AG09309 (cell line): Measurements from ENCODE around the gene TBC1D22A.

ENCODE experiments used
- DNase-seq: peaks from one replicate; pipeline ENCODE4 v3.0.0-alpha.2; 2010; ENCODE audit warnings: low read depth
- H3K4me3 ChIP-seq: 2 replicates; pipeline ENCODE4 v1.5.1; 2011; ENCODE audit warnings: mild to moderate bottlenecking, low read depth, low read length, moderate library complexity; ENCODE audit not compliant: control insufficient read depth
- TF ChIP-seq, protein P1 (sequence below): IDR thresholded peaks from 2 replicates; pipeline ENCODE4 v1.5.1; 2011; ENCODE audit warnings: mild to moderate bottlenecking, low read depth, low read length, inconsistent platforms; ENCODE audit not compliant: insufficient read depth, control insufficient read depth; ENCODE audit errors: missing control alignments

The TBC1D22A gene

GRCh38 chr22:46783721-46784120, 21.3 kb downstream of the TBC1D22A start:
- no peak for DNase-seq
- TF ChIP-seq, protein P1, sequence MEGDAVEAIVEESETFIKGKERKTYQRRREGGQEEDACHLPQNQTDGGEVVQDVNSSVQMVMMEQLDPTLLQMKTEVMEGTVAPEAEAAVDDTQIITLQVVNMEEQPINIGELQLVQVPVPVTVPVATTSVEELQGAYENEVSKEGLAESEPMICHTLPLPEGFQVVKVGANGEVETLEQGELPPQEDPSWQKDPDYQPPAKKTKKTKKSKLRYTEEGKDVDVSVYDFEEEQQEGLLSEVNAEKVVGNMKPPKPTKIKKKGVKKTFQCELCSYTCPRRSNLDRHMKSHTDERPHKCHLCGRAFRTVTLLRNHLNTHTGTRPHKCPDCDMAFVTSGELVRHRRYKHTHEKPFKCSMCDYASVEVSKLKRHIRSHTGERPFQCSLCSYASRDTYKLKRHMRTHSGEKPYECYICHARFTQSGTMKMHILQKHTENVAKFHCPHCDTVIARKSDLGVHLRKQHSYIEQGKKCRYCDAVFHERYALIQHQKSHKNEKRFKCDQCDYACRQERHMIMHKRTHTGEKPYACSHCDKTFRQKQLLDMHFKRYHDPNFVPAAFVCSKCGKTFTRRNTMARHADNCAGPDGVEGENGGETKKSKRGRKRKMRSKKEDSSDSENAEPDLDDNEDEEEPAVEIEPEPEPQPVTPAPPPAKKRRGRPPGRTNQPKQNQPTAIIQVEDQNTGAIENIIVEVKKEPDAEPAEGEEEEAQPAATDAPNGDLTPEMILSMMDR = no peak

GRCh38 chr22:46788441-46789172, 26.2 kb downstream of the TBC1D22A start:
- TF ChIP-seq, protein P1 = no peak
- no peak for DNase-seq

More at GRCh38 chr22:46783721-46784120, 21.3 kb downstream of the TBC1D22A start:
- H3K4me3 ChIP-seq = no peak overlapping the region

DNA sequence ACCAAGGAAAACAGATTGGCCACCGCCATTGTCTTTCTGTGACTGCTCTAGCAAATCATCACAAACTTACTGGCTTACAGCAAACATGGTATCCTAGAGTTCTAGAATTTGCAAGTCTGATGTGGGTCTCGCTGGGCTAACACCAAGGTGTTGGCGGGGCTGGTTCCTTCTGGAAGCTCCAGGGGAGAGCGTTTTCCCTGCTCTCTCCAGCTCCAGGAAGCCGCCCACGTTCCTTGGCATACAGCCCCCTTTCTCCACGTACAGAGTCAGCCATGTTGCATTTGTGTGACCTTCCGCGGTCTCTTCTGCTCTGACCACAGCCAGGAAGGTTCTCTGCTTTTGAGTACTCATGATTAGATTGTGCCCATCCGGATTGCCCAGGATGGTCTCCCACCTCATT, 27.5 kb downstream of the TBC1D22A start:
- no peak for DNase-seq
- TF ChIP-seq, protein P1 = no peak
- H3K4me3 ChIP-seq = no peak overlapping the region

More at GRCh38 chr22:46788441-46789172, 26.2 kb downstream of the TBC1D22A start:
- no peak overlapping the region for H3K4me3 ChIP-seq

GRCh38 chr22:46791201-46791731, 28.8 kb downstream of the TBC1D22A start:
- DNase-seq = no peak
- TF ChIP-seq, protein P1 = no peak
- H3K4me3 ChIP-seq = no peak overlapping the region

GRCh38 chr22:46792061-46792796, 29.8 kb downstream of the TBC1D22A start:
- TF ChIP-seq, protein P1 = no peak
- no peak for DNase-seq
- H3K4me3 ChIP-seq = no peak overlapping the region

DNA sequence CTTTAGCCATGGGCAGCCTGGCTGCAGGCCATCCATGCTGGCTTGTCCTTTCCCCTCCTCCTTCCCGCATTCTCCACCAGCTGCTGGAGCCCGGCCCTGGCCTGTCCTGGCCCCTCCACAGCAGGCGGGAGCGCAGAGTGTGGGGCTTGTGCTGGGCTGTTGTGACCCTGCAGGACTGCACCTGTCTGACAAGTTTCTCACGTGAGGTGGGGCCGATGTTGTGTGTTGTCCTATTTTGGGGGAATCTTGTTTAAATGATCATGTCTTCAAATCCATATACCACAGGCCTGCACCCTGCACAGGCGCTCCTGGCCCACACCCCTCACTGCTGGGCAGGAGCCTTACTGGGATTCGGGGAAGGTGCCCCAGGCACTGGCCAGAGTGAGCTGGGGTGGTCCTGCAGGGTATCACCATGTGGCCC, 30.4 kb downstream of the TBC1D22A start:
- H3K4me3 ChIP-seq = no peak overlapping the region
- DNase-seq = no peak
- TF ChIP-seq, protein P1 = no peak
